Measurements from ENCODE around the gene RBMS2.
A peak's percentile ranks its signal among the peaks of the same experiment; 100 is the strongest.
"Not testable (repeated sequence)": the region's sequence is repeated elsewhere in the genome, so short reads cannot be mapped to it uniquely, and the experiment has no call there.

The RBMS2 gene

DNA sequence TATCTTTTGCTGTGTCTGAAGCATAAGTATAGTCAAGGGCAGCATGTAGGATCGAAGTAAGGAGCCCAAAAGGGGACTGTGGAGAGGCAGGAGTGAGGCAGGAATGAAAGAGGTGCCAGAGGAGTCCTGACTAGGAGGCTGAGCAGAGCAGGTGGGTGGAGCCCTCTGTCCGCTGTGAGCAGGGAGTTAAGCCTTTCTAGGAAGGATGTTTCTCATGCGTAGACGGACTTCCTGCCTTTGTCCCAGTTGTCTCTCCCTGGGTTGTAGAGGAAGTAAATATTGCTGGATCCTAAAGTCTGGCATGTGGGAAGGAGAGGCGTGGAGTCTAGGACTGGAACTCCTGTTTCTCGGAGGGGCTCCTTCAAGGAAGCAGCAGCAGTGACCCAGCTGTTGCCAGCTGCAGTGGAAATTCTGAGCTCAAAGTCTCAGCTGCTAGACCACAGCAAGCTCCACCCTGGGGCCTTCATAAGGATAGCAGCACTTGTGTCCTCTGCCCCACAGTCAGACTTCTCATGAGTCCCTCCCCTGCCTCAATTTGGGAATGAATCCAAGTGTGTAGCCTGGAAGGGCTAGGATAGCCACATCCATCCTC lies 44.0 kb downstream of the RBMS2 start:
- TF ChIP-seq, protein P1, sequence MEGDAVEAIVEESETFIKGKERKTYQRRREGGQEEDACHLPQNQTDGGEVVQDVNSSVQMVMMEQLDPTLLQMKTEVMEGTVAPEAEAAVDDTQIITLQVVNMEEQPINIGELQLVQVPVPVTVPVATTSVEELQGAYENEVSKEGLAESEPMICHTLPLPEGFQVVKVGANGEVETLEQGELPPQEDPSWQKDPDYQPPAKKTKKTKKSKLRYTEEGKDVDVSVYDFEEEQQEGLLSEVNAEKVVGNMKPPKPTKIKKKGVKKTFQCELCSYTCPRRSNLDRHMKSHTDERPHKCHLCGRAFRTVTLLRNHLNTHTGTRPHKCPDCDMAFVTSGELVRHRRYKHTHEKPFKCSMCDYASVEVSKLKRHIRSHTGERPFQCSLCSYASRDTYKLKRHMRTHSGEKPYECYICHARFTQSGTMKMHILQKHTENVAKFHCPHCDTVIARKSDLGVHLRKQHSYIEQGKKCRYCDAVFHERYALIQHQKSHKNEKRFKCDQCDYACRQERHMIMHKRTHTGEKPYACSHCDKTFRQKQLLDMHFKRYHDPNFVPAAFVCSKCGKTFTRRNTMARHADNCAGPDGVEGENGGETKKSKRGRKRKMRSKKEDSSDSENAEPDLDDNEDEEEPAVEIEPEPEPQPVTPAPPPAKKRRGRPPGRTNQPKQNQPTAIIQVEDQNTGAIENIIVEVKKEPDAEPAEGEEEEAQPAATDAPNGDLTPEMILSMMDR (IDR thresholded peaks at IDR 0.05), result no peak
- Histone ChIP-seq H3K9me3 (no peaks in the 10 kb centered on the region), H3K4me3 (ENCODE audit: low read depth in 1 of 2, low read length in 1 of 2) (no peak overlapping the region), H3K36me3 (no peaks in the 10 kb centered on the region), H3K4me1 (ENCODE audit: control insufficient read depth in 1 of 2, insufficient read depth in 1 of 2, low read depth in 1 of 2, low read length in 1 of 2) (peaks cover 54 to 55% of the 10 kb centered on the region in 2 experiments), H3K27ac (peak overlapping the region; percentile 77), H3K27me3 (no peaks in the 10 kb centered on the region)

DNA sequence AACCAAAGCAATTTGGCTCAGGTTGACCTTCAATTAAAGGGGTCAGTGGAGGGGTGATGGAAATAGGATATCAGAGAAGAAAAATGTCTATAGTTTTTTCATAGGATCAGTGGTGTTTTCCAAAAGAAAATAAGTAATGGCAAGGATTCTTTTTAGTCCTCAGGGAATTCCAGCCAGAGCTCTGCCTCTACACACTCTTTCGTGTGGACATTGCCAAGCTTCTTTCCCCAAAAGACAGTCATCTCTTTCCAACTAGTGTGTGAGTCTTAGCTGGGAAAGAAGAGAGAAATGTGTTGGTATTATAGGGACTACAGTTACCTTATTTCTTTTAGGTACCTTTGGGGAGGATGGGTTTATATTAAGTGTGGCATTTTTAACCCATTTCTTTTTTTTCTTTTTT lies 46.5 kb downstream of the RBMS2 start:
- H3K36me3 ChIP-seq, result no peaks in the 10 kb centered on the region
- peaks cover 77 to 78% of the 10 kb centered on the region in 2 experiments for H3K4me1 ChIP-seq (ENCODE audit: control insufficient read depth in 1 of 2, insufficient read depth in 1 of 2, low read depth in 1 of 2, low read length in 1 of 2)
- H3K4me3 ChIP-seq (ENCODE audit: low read depth in 1 of 2, low read length in 1 of 2), result no peak overlapping the region
- H3K27ac ChIP-seq, result peak overlapping the region; percentile 77
- H3K27me3 ChIP-seq, result no peaks in the 10 kb centered on the region
- no peaks in the 10 kb centered on the region for H3K9me3 ChIP-seq
- TF ChIP-seq, protein P1 (IDR thresholded peaks at IDR 0.05), result no peak

DNA sequence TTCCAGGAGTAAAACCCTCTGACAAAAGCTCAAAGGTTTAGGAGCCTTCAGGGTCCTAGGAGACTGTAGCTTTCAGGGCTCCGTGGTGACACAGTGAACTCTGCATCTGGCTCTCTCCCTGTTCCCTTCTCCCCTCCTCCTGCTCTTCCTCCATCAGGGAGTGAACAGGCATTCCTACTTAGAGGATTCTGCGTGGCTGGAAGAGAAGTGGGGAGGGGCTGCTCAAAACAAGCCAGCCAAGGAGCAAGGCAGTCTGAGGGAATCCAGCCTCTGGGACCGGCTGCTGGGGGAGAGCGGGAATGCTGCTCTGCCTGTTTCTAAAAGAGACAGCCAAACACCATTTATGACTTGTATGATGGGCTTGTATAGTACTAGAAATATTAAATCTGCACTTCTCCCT lies 49.5 kb downstream of the RBMS2 start:
- peaks cover 67 to 69% of the 10 kb centered on the region in 2 experiments for H3K4me1 ChIP-seq (ENCODE audit: control insufficient read depth in 1 of 2, insufficient read depth in 1 of 2, low read depth in 1 of 2, low read length in 1 of 2)
- TF ChIP-seq, protein P1 (IDR thresholded peaks at IDR 0.05), result no peak
- peak overlapping the region; percentile 41 to 55 for H3K4me3 ChIP-seq (ENCODE audit: low read depth in 1 of 2, low read length in 1 of 2)
- H3K36me3 ChIP-seq, result no peaks in the 10 kb centered on the region
- no peaks in the 10 kb centered on the region for H3K27me3 ChIP-seq
- H3K27ac ChIP-seq, result peak overlapping the region; percentile 86
- H3K9me3 ChIP-seq, result no peaks in the 10 kb centered on the region

DNA sequence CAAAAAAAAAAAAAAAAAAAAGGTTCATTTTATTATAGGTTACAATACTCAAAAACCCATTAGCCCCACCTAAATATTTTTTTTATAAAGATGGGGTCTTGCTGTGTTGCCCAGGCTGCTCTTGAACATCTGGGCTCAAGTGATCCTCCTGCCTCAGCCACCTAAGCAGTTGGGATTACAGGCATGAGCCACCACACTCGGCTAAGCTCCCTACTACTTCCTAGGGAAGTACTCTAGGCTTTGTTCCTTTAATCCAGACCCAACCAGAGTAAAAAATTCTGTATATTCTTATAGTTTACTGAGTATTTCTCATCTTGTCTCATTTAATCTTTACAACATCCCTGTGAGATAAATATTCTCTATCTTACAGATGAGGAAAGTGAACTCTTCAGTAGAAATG lies 50.7 kb downstream of the RBMS2 start:
- H3K4me3 ChIP-seq (ENCODE audit: low read depth in 1 of 2, low read length in 1 of 2), result no peak overlapping the region
- TF ChIP-seq, protein P1 (IDR thresholded peaks at IDR 0.05), result no peak
- no peaks in the 10 kb centered on the region for H3K36me3 ChIP-seq
- no peaks in the 10 kb centered on the region for H3K9me3 ChIP-seq
- peaks cover 56 to 57% of the 10 kb centered on the region in 2 experiments for H3K4me1 ChIP-seq (ENCODE audit: control insufficient read depth in 1 of 2, insufficient read depth in 1 of 2, low read depth in 1 of 2, low read length in 1 of 2)
- H3K27ac ChIP-seq, result peak overlapping the region; percentile 38
- H3K27me3 ChIP-seq, result no peaks in the 10 kb centered on the region

DNA sequence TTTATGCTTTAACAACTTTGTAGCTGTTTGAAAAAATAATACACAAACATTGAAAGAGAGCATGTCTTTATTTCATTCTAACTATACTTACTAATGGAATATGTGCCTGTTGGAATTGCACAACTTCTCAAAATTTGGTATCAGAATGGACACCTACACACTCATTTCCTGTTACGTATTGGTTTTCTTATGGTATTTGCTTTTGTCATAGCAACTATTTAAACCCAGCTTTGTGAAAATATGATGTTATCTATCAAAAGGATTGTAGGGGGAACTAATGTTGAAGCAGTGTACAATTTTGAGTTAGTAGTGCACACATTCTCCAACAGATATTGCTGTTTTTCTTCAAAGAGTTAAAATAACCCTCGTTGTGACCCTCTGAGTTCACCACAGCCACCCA lies 52.6 kb downstream of the RBMS2 start:
- Histone ChIP-seq H3K9me3 (no peaks in the 10 kb centered on the region), H3K4me3 (ENCODE audit: low read depth in 1 of 2, low read length in 1 of 2) (no peak overlapping the region), H3K27me3 (no peaks in the 10 kb centered on the region), H3K4me1 (ENCODE audit: control insufficient read depth in 1 of 2, insufficient read depth in 1 of 2, low read depth in 1 of 2, low read length in 1 of 2) (peaks cover 37 to 38% of the 10 kb centered on the region in 2 experiments), H3K27ac (no peak overlapping the region), H3K36me3 (no peaks in the 10 kb centered on the region)
- TF ChIP-seq, protein P1 (IDR thresholded peaks at IDR 0.05), result no peak

DNA sequence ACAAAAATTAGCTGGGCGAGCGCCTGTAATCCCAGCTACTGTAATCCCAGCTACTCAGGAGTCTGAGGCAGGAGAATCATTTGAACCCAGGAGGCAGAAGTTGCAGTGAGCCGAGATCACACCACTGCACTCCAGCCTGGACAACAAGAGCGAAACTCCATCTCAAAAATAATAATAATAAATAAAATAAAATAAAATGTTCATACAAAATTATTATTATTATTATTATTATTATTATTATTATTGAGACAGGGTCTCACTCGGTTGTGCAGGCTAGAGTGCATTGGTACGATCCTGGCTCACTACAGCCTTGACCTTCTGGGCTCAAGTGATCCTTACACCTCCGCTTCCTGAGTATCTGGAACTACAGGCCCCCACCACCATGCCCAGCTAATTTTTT lies 55.6 kb downstream of the RBMS2 start:
- H3K36me3 ChIP-seq; H3K27ac ChIP-seq; H3K9me3 ChIP-seq; H3K4me1 ChIP-seq (ENCODE audit: control insufficient read depth in 1 of 2, insufficient read depth in 1 of 2, low read depth in 1 of 2, low read length in 1 of 2); H3K4me3 ChIP-seq (ENCODE audit: low read depth in 1 of 2, low read length in 1 of 2); H3K27me3 ChIP-seq: not testable (repeated sequence)
